Mammary microvascular endothelial cell (primary cell): Measurements from ENCODE around the gene EEF1AKMT1. TPM values are rescaled to one million over a fixed set of nuclear protein-coding genes. Genes with fewer than 3 reads are reported as not detected.

Experiments
- total RNA-seq: library from RNA; depleted of rRNA; stranded (reverse); fragments of >200 nt; gene quantifications from 2 replicates; pipeline ENCODE4 v1.2.3, GENCODE V29; 2015

The EEF1AKMT1 gene, protein sequence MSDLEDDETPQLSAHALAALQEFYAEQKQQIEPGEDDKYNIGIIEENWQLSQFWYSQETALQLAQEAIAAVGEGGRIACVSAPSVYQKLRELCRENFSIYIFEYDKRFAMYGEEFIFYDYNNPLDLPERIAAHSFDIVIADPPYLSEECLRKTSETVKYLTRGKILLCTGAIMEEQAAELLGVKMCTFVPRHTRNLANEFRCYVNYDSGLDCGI
- 12.1 and 15.7 TPM in 2 replicates for total RNA-seq

DNA sequence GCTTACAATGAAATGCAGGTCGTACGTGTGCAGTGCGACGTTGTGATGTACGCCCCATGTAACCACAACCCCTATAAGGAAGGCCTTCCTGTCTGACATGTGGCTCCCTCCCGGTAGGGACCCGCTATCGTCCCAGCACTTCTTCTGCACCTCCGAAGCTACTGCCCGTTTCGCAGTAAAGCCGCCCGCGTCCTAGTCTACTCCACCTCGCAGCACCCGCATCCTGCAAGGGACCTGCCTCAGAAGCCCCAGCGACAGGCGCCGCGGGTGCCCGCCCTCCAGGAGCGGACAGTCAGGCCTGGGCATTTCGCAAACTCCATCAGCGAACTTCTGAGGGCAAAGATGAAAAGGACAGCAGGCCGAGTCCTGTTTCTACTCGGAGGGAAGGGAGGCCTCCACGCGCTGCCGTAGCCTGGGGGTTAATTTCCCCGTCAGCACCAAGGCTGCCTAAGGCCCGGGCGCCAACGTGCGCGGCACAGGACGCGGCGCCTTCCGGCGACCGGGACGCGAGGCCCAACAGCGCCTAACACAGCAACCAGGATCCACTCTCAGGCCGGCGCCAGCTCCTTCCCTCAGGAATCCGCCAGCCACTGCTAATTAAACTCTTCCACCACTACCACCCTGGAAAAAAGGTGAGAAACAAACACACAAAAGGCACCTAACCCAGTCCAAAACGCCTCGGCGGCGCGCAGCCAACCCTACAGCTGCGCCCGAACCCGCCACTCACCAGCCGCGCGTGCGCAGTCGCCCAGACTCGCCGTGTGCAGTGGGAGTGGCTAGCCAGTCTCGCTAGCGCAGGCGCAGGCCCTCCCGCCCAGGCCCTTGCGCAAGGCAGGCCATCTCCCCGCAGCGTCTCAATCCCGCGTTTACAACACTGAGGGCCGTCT, at the start of gene EEF1AKMT1:
Gene EEF1AKMT1 (minus strand): TSS at position 768 of the 887 bp plus-strand sequence. CDS start 16,363 bp downstream, outside the sequence.

DNA sequence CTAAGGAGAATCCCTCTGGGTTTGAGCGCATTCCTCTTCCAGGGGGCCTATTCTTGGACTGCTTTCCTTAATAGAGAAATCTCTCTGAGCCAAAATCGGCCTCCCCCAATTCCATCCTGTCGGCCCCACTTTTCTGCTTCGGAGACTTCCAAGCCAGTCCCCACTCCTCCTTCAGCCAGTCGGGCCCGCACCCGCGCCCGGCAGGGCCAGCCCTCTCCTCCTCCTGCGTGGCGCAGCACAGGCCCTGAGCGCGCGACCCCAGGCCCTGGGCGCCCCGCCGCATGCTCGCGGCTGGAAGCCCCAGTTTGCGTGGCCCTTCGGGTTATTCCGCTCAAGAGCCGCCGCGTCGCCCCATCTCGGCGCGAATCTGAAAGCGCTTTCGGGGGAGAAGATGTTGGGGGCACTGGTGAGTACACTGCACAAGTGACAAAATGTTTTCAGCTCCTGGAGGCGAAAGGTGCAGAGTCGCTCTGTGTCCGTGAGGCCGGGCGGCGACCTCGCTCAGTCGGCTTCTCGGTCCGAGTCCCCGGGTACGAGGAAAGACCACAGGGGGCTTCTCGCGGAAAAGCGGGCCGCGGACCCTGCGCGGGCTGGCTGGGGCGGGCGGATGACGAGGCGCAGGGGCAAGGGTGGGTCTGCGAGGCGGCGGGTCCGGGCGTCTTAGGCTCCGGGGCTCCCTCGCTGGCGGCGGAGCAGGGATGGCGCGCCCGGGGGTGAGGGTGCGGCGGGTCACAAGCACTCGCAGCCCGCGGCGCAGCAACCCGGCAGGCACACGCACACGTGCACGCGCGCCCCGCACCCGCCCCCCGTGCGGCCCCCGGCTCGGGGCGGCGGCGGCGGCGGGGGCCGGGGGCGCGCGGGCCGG, 70.6 kb downstream of the EEF1AKMT1 start, which contains the start of gene IL17D:
Gene IL17D (plus strand): TSS at position 785 of the 865 bp plus-strand sequence. CDS start 303 bp downstream, outside the sequence.

Other genes starting within 250 kb of the EEF1AKMT1 start
- gene CRYL1, start 248.1 kb downstream of the EEF1AKMT1 start, total RNA-seq: 42.8 and 43.4 TPM in 2 replicates
- gene IFT88, start 206.8 kb downstream of the EEF1AKMT1 start, total RNA-seq: 5.2 and 7.2 TPM in 2 replicates
- gene IL17D, start 70.3 kb downstream of the EEF1AKMT1 start, total RNA-seq: 2.0 and 2.3 TPM in 2 replicates
- gene XPO4, start 128.8 kb upstream of the EEF1AKMT1 start, total RNA-seq: 19.3 and 25.2 TPM in 2 replicates